Cardiac fibroblast (primary cell): ENCODE data around the gene TEX29.

Experiments
- DNase-seq, 2 donors: peaks; one replicate each; pipeline versions ENCODE4 v3.0.0 to v3.0.0-alpha.2; 2010; ENCODE audit warnings: low read depth in 2 of 2
- H3K4me3 ChIP-seq, 2 donors: replicated peaks in 1 of 2; 1 replicate in 1 of 2; 2 replicates in 1 of 2; pipeline ENCODE4 v1.5.1; 2011; ENCODE audit warnings: low read depth in 2 of 2, low read length in 2 of 2, mild to moderate bottlenecking in 2 of 2, moderate library complexity in 1 of 2
- TF ChIP-seq, protein P1 (sequence below): IDR thresholded peaks from one replicate; pipeline ENCODE4 v1.5.1; 2011; ENCODE audit warnings: low read depth, mild to moderate bottlenecking, low read length, inconsistent platforms

Gene TEX29

DNA sequence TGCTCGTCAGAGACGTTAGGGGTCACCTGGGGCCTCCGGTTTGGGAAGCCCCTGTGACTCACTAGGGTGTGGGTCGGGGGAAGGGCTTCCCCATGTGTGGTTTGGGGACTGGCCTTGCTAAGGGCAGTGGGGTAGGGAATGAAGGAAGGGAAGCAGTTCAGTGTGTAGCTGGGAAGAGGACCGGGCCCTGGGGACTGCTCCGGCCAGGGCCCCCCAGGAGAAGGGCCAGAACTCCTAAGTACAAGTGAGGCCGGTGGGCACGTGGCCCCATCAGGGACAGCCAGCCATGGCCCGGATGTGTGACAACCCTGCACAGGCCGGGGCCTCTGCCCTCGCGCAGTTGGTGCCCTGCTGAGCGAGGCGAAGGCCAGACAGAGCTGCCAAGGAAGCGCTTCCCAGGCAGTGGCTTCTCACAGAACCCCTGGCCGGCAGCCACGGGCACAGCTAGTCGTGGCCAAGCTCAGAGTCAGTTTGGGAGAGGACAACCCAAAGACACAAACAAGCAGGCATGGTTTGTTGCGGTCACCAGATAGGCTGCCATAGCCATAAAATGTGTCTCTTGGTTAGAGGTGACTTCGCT is 25.7 kb downstream of the TEX29 start:
- DNase-seq: no peak
- TF ChIP-seq, protein P1, sequence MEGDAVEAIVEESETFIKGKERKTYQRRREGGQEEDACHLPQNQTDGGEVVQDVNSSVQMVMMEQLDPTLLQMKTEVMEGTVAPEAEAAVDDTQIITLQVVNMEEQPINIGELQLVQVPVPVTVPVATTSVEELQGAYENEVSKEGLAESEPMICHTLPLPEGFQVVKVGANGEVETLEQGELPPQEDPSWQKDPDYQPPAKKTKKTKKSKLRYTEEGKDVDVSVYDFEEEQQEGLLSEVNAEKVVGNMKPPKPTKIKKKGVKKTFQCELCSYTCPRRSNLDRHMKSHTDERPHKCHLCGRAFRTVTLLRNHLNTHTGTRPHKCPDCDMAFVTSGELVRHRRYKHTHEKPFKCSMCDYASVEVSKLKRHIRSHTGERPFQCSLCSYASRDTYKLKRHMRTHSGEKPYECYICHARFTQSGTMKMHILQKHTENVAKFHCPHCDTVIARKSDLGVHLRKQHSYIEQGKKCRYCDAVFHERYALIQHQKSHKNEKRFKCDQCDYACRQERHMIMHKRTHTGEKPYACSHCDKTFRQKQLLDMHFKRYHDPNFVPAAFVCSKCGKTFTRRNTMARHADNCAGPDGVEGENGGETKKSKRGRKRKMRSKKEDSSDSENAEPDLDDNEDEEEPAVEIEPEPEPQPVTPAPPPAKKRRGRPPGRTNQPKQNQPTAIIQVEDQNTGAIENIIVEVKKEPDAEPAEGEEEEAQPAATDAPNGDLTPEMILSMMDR: no peak
- no peak overlapping the region for H3K4me3 ChIP-seq

DNA sequence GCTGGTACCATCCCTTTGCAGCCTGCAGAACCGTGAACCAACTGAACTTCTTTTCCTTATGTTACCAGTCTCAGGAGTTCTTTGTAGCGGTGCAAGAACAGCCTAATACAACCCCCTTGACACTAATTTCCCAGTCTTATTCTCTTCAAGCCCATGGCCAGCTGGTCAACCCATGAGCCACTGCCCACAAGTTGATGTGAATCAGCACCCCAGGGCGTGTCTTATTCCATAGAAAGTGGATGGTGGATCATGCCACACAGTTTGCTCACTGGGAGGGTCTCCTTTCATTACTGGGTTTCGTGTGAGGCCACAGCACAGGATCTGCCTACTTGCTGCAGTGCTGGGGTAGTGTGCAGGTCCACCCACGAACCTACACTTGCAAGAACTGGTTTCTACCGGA is 27.0 kb downstream of the TEX29 start:
- no peak for DNase-seq
- TF ChIP-seq, protein P1: no peak

DNA sequence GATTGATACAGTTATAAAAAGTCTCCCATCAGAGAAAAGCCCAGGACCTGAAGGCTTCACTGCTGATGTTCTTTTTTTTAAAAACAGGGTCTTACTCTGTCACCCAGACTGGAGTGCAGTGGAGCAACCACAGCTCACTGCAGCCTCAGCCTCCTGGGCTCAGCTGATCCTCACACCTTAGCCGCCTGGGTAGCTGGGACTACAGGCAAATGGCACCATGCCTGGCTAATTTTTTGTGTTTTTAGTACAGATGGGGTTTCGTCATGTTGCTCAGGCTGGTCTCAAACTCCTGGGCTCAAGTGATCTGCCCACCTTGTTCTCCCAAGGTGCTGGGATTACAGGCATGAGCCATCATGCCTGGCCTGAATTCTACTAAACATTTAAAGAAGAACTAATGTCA is 33.1 kb downstream of the TEX29 start:
- DNase-seq: no peak
- H3K4me3 ChIP-seq: no peak overlapping the region
- TF ChIP-seq, protein P1: no peak

More for the DNA sequence above, 27.0 kb downstream of the TEX29 start:
- H3K4me3 ChIP-seq: no peak overlapping the region

DNA sequence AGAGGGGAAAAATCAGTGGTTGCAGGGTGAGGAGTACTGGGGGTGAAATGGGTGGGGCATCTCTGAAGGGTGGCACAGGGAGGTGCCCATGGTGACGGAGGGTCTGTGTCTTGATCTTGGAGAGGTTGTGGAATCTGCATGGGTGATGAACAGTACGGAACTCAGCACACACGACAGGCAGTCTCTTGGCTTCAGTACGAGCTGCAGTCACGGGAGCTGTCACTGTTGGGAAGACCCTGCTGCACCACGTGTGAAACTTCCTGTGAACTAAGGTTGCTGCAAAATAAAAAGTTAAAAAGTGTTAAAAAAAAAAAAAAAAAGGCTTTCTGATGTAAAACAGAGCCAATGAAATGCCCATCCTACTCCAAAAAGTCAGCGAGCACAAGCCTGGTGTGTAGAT is 34.3 kb downstream of the TEX29 start:
- DNase-seq: no peak
- no peak overlapping the region for H3K4me3 ChIP-seq
- TF ChIP-seq, protein P1: no peak

DNA sequence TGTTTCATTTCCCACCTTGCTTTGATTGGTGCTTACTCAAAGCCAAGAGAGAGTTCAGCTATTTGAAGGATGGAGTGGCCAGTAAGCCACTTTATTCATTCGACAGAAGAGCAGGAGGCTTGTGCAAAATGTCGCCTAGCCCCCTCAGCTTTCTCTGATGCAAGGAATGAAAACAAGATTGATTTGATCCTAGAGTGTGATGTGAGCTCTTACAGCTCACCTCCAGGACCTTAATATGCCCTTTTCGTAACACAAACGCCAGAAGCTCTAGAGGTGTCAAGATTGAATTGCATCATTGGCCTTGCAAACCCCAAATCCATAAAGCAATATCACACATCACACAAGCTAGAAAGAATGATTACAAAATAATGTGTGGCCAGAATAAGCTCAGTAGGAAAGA is 36.4 kb downstream of the TEX29 start:
- DNase-seq: no peak
- no peak overlapping the region for H3K4me3 ChIP-seq
- TF ChIP-seq, protein P1: no peak

DNA sequence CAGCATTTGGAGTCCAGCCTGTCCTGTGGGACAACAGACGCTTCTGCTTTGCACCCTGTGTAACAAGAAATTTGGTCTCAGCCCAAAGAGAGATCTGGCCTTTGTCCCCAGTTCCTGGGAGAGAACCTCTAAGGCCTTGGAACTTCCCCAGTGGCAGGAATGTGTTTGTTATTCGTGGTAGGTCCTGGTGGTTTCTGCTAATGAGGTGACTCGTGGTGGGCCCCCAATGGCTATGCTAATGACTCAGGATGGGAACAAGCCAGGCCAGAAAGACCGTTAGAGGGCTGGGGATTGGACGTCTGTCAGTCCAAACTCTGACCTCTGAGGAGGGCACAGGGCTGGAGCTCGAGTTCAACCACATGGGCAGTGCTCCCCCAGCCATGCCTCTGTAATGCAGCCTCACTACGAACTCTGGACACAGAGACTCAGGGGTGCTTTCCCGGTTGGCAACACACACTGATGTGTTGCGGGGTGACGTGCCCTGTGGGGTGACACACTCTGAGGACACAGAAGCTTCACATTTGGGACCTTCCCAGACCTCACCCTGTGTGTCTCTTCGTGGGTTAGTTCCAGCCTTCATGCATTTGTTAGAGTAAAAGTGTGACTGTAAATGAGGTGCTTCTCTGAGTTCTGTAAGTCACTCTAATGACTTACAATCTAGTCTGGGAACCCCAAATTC is 38.9 kb downstream of the TEX29 start:
- TF ChIP-seq, protein P1: no peak
- H3K4me3 ChIP-seq: no peak overlapping the region
- no peak for DNase-seq

DNA sequence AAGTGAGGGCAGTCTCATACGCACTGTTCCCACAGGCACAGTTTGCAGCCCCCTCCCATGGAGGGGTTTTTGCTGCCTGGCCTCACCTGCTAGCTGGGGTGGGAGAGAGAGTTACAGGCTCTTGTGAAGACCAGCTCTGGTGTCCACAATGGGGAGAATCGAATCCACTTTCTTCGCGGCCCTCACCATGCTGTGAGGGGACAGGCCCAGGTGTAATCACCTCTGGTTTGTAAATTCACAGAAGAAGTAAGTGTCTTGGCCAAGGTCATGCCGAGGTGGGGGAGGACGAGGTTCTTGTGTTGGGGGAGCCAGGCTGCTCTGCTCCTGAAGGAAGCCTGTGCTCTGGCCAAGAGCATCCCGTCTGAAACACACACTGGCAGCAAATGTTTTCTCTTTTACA is 39.5 kb downstream of the TEX29 start:
- TF ChIP-seq, protein P1: no peak
- DNase-seq: no peak
- no peak overlapping the region for H3K4me3 ChIP-seq
